Right cardiac atrium (tissue), 5 donors: ENCODE results near the gene COL3A1. TPM values are rescaled to one million over a fixed set of nuclear protein-coding genes. Genes with fewer than 3 reads are reported as not detected.
A peak's percentile ranks its signal among the peaks of the same experiment; 100 is the strongest.

ENCODE experiments used
- ATAC-seq, 2 donors: fragments of 200-7000 bp; cut with Tn5 transposase; one replicate each; pipeline versions ENCODE4 v1.8.0 to v1.9.1; 2020; ENCODE audit warnings: moderate library complexity in 2 of 2, mild to moderate bottlenecking in 1 of 2
- DNase-seq, 3 donors: peaks; one replicate each; pipeline ENCODE4 v3.0.0-alpha.2; 2020
- H3K27ac ChIP-seq: one replicate; pipeline ENCODE4 v1.5.1; 2013; ENCODE audit warnings: mild to moderate bottlenecking, low read length, control low read depth, moderate library complexity
- H3K27me3 ChIP-seq: one replicate; pipeline ENCODE4 v1.6.1; 2013; ENCODE audit not compliant: control insufficient read depth, insufficient read depth
- H3K4me1 ChIP-seq: one replicate; pipeline ENCODE4 v1.6.1; 2013; ENCODE audit warnings: low read length; ENCODE audit not compliant: control insufficient read depth, insufficient read depth
- H3K4me3 ChIP-seq: one replicate; pipeline ENCODE4 v1.5.1; 2013; ENCODE audit warnings: low read length, control low read depth
- H3K9me3 ChIP-seq: one replicate; pipeline ENCODE4 v1.6.1; 2013; ENCODE audit warnings: low read length; ENCODE audit not compliant: control insufficient read depth
- WGBS: extraction: QIAGEN DNeasy Blood & Tissue Kit; methylation state at CpG from one replicate; pipeline ENCODE4 v1.1.7; 2013; 5-methylcytosine and 5-hydroxymethylcytosine counted together
- intact Hi-C, 4 donors: fragments of 100-400 bp; cut with DNase I; formaldehyde crosslinking; loops; one replicate each; pipeline versions ENCODE4 v1.11.0 to v1.14.0; 2022 to 2023
- polyA plus RNA-seq: library from polyadenylated mRNA; stranded (reverse); fragments of 200-250 nt; gene quantifications from one replicate; pipeline ENCODE4 v1.2.3, GENCODE V29; 2013
- total RNA-seq, 4 donors: library from RNA; stranded (reverse); fragmentation: NEBNext Ultra II Directional; extraction: Animal tissue kit (Norgen Biotek cat#: 25700); gene quantifications; one replicate each; pipeline ENCODE4 v1.2.1, GENCODE V29; 2021
- donor health status: healthy with polysubstance abuse.
- donor health status: DM: no; HTN: yes; CAD: no.
- donor health status: DM: no; HTN: no; CAD: no.
- donor health status: DM: no; HTN: yes; CAD: no; lungs with severe emphysema.
- donor health status: DM: yes; HTN: yes; CAD: no.

COL3A1 gene
- total and polyA plus RNA-seq, 5 donors = 48.2 to 343 (median 112) TPM

DNA sequence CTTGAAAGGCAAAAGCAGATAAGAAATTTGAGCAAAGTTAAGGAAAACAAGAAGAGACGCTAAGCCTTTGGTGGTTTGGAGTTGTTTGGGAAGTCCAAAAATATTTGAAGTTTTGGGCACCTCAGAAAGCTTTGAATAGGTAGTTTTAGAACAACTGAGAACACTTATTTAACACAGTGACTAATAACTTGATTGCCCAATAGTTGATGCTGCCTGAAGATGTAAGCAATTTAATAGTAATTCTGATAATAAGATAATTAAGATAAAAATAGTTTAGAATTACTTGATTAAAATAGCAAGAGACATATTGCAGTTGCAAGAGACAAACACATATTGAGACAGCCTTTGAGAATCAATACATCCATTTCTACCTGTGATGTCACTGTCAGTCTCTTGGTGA is 16.5 kb upstream of the COL3A1 start:
- no peak overlapping the region for H3K27ac ChIP-seq
- no peaks in the 10 kb centered on the region for H3K4me1 ChIP-seq
- H3K9me3 ChIP-seq = no peaks in the 10 kb centered on the region
- intact Hi-C loops = no loop called here
- H3K4me3 ChIP-seq = no peak overlapping the region
- ATAC-seq (no peak), DNase-seq (no peak)
- WGBS = 68% methylated on average over 1 of the region's 1 CpG
- H3K27me3 ChIP-seq = no peaks in the 10 kb centered on the region

DNA sequence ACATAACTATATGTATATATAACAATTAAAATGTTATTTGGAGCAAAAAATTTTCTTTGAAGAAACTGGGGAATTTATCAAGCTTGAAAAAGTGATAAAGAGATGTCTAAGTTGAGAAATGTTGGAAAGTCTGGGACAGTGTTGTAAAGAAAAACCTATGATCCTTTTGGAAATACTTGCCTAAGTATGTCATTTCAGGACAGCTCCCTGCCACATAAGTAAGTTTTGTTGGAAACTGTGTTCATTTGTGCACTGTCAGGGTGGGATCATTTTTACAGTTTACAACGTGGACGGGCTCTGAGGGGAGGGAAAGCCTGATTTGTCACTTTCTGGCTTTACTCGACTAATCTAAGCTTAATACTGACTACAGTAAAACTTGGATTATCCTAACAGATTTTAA is 10.4 kb upstream of the COL3A1 start:
- DNase-seq (no peak), ATAC-seq (no peak)
- Histone ChIP-seq H3K9me3 (no peaks in the 10 kb centered on the region), H3K4me3 (no peak overlapping the region), H3K4me1 (no peaks in the 10 kb centered on the region), H3K27ac (no peak overlapping the region), H3K27me3 (no peaks in the 10 kb centered on the region)
- intact Hi-C loops = loop anchor here in 1 of 4 donors (10.0 kb wide), 1 partner anchor 69 kb away; no protein-coding TSS in a partner anchor
- 59% methylated on average over 3 of the region's 3 CpGs for WGBS

DNA sequence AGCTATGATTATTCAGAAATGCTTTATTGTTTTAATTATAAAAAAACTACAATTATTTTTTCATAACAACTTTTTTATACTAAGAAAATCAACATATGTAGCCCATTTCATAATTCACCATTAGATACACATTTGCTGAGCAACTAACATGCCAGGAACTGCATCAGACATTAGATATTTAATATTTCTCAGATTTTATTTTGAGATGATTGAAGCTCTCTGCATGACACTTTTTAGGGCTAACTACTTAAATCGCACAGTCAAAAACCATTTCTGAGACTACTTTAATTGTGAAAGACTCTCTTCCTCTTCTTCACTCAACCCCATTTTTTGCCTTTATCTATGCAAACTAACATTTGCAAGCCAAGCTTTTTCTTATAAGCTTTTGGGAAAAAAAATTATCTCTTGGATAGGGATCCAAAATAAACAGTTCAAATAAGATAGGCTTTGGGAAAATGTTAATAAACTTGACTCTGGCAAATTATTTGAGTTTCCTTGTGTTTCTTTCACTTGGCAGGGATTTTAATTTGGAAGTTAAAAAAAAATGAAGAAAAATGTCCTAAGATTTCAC is 9.1 kb upstream of the COL3A1 start:
- Histone ChIP-seq H3K27ac (no peak overlapping the region), H3K27me3 (no peaks in the 10 kb centered on the region), H3K4me3 (no peak overlapping the region), H3K9me3 (no peaks in the 10 kb centered on the region), H3K4me1 (no peaks in the 10 kb centered on the region)
- intact Hi-C loops = loop anchor here in 1 of 4 donors (10.0 kb wide), 1 partner anchor 70 kb away; no protein-coding TSS in a partner anchor
- 42% methylated on average over 1 of the region's 1 CpG for WGBS
- ATAC-seq = peak; percentile 76 to 78
- no peak for DNase-seq

DNA sequence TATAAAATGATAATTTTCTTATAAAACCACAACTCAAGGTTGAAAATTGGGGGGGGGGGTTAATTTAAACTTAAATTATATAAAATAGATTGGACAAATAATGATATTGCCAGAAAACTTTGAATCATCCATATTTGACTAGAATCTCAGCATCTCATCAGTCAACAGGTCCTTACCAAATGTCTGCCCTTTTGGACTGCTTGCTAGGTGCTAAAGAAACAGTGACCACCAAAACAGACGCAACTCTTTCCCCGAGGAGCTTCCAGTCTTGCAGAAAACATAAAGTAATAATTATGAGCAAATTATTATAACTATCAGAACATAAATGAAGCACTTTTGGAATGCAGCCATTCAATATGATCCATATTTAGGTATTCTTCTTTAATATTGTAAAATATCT is 8.6 kb upstream of the COL3A1 start:
- no peaks in the 10 kb centered on the region for H3K4me1 ChIP-seq
- intact Hi-C loops = loop anchor here in 1 of 4 donors (10.0 kb wide), 1 partner anchor 71 kb away; no protein-coding TSS in a partner anchor
- ATAC-seq = peak; percentile 54 to 66
- WGBS = 64% methylated on average over 2 of the region's 2 CpGs
- H3K9me3 ChIP-seq = no peaks in the 10 kb centered on the region
- DNase-seq = no peak
- no peak overlapping the region for H3K4me3 ChIP-seq
- no peaks in the 10 kb centered on the region for H3K27me3 ChIP-seq
- H3K27ac ChIP-seq = peak overlapping the region; percentile 52

DNA sequence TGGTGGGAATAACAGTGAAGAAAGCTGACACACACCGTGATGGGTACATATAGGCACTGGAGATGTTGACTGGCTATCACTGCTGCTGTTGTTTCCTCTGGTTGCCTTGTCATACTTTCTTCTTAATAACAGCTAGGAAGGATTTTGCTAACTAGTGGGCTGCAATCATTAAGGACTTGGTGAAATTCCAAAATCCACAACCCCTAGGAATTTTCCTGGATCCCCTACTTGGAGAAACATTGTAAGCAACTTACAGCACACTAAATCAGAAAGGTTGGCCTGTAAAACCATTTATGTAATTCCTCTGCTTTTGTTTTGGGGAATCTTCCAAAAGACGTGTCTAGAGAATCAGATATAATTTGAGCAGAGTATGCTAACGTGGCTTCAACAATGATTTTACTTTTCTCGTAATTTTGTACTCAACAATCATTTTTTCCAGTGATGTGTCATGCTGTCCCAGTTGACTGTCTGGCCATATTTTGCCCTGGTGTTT is 8.0 kb upstream of the COL3A1 start:
- Histone ChIP-seq H3K4me1 (no peaks in the 10 kb centered on the region), H3K4me3 (no peak overlapping the region), H3K27me3 (no peaks in the 10 kb centered on the region), H3K27ac (peak overlapping the region; percentile 81), H3K9me3 (no peaks in the 10 kb centered on the region)
- WGBS = 45% methylated on average over 4 of the region's 4 CpGs
- ATAC-seq = peak; percentile 80 to 82
- intact Hi-C loops = loop anchor here in 1 of 4 donors (10.0 kb wide), 1 partner anchor 71 kb away; no protein-coding TSS in a partner anchor
- DNase-seq = no peak

DNA sequence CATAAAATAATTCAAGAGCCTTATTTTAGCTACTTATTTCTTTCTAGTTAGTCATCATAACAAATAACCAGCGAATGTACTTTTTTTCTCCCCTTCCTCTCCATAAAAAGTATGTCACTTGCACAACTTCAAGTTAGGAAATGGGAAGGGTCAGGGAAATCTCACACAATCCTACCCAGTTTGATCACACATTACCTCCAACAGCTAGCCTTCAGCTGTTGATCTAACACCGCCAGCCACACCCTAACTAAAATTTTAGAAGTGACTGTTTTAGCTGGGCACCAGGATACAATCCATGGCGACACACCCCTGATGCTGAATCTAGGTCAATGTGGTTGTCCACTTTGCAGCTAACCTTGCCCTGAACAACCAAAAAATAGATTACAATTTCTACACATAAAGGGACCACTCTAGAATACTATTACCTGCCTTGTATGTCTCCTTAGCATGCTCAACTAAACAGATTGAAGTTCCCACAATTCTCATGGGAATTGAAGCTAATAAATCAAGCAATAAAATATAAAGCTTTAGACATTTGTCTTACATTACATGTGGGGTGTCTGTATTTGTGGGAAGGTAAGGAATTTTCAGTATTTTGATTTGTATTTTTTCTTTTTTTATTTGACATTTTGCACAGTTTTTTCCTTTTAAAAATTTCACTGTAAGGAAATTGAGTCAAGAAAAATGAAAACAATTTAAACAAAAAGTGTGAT is 7.3 kb upstream of the COL3A1 start:
- intact Hi-C loops = loop anchor here in 1 of 4 donors (10.0 kb wide), 1 partner anchor 72 kb away; no protein-coding TSS in a partner anchor
- no peak for DNase-seq
- WGBS = 77% methylated on average over 3 of the region's 3 CpGs
- Histone ChIP-seq H3K9me3 (no peaks in the 10 kb centered on the region), H3K27ac (peak overlapping the region; percentile 29), H3K4me3 (no peak overlapping the region), H3K27me3 (no peaks in the 10 kb centered on the region), H3K4me1 (no peaks in the 10 kb centered on the region)
- ATAC-seq = peak in 1 of 2 donors; percentile 69

DNA sequence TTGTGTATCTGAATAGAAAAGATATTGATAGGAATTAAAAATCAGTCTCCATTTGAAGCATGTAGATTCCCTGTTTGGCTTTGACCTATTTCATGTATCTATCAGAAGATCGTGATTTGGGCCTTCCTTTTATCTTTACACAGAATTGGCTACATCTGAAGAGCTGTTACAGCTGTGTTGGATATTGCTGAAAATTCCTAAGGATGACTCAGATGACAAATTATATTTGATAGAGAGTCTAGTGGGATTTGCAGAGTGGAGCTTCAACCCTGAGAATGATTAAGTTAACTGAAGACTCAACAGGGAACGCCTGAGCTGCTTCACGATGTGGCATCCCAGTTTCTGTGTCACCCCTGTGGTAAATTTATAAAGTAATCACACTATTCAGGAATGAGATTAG is 4.9 kb upstream of the COL3A1 start:
- Histone ChIP-seq H3K4me3 (no peak overlapping the region), H3K27ac (no peak overlapping the region), H3K4me1 (no peaks in the 10 kb centered on the region), H3K27me3 (no peaks in the 10 kb centered on the region), H3K9me3 (no peaks in the 10 kb centered on the region)
- WGBS = 62% methylated on average over 3 of the region's 3 CpGs
- no peak for DNase-seq
- ATAC-seq = no peak
- intact Hi-C loops = loop anchor here in 1 of 4 donors (10.0 kb wide), 1 partner anchor 74 kb away; no protein-coding TSS in a partner anchor

DNA sequence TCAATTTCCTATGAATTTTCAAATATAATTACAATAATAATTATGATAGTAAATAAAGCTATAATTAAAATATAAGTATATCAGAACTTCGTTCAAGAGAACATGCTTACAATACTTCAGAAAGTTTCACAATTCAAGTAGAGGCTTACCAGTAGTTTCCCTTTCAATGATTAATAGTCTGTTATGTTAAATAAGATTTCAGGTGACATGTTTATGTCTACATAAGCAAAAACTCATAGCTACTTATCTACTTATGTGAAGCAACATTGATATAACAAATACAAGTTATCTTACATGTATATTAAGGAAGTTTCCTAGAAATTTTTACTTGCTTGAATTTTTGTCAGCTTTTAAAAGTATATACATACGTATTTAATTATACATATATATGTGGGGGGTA is 4.5 kb upstream of the COL3A1 start:
- no peak overlapping the region for H3K27ac ChIP-seq
- ATAC-seq = no peak
- no peak overlapping the region for H3K4me3 ChIP-seq
- intact Hi-C loops = loop anchor here in 3 of 4 donors (5.0 to 10.0 kb wide), 4 partner anchors 75 to 445 kb away; no protein-coding TSS in a partner anchor
- WGBS = 71% methylated on average over 2 of the region's 2 CpGs
- no peaks in the 10 kb centered on the region for H3K27me3 ChIP-seq
- no peak for DNase-seq
- H3K4me1 ChIP-seq = no peaks in the 10 kb centered on the region
- no peaks in the 10 kb centered on the region for H3K9me3 ChIP-seq

DNA sequence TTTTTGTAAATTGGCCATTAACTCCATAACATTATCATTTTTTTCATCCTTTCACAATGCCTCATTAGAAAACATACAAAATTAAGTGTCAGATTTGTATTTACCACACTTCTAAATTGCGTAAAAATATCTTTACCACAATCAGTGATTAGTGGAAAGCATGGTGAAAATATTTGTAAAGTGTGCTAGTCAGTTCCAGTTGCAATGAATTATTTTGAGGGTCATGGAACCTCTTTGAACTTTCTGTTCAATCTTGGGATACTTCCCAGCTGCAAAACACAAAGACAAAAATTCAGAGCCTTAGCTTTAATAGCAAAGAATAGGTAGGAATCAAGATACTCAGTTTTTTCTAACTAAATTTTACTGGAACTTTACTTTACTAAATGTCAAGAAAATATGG is 4.0 kb upstream of the COL3A1 start:
- no peaks in the 10 kb centered on the region for H3K4me1 ChIP-seq
- H3K4me3 ChIP-seq = no peak overlapping the region
- 69% methylated on average over 1 of the region's 1 CpG for WGBS
- no peaks in the 10 kb centered on the region for H3K27me3 ChIP-seq
- ATAC-seq (no peak), DNase-seq (no peak)
- intact Hi-C loops = loop anchor here in 3 of 4 donors (5.0 to 10.0 kb wide), 3 partner anchors 183 to 445 kb away; no protein-coding TSS in a partner anchor
- H3K9me3 ChIP-seq = no peaks in the 10 kb centered on the region
- no peak overlapping the region for H3K27ac ChIP-seq

DNA sequence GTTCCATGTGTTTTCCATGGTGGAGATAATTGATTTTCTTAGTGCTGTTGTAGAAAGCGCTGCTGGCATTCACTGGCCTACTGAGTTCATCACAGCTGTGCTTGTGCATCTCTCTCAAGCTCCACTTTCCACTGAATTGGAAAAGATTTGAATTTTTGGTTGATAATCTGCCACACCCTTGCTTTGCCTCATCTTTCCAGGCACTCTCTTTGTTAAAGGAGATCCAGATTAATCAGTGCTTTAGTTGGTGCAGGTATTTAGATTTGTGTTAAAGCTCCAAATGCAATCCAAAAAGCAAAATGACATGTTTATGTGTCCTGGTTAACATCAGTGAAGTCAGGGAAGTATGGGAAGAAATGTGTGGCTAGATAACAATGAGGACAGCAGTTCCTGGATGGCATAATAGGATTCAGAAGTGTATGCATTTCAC is 2.7 kb upstream of the COL3A1 start:
- H3K9me3 ChIP-seq = no peaks in the 10 kb centered on the region
- H3K27me3 ChIP-seq = no peaks in the 10 kb centered on the region
- no peaks in the 10 kb centered on the region for H3K4me1 ChIP-seq
- no peak overlapping the region for H3K4me3 ChIP-seq
- 73% methylated on average over 1 of the region's 1 CpG for WGBS
- H3K27ac ChIP-seq = no peak overlapping the region
- ATAC-seq (no peak), DNase-seq (peak in 1 of 3 donors; percentile 57)
- intact Hi-C loops = loop anchor here in 3 of 4 donors (5.0 to 10.0 kb wide), 3 partner anchors 184 to 447 kb away; no protein-coding TSS in a partner anchor

DNA sequence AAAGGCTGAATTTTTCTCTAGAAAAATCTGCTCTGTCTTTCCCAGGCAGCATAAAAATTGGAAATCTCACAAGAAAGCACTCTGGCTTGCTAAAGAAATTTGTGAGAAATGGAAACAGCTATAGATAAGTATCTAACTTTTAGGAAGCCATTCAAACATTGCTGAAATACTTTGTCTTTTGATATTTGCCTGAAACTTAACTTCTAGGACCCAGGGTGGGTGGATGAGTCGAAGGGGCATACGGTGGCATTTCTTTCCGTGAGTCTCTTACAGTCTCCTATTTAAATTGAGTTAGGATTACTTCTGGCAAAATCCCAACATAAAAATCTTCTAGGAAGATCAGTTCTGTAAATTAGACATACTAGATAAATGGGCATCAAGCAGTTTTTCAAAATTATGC is 532 bp upstream of the COL3A1 start:
- intact Hi-C loops = loop anchor here in 3 of 4 donors (5.0 to 10.0 kb wide), 3 partner anchors 186 to 449 kb away; no protein-coding TSS in a partner anchor

More for the DNA sequence above, 532 bp upstream of the COL3A1 start:
- peak overlapping the region; percentile 98 for H3K4me3 ChIP-seq
- ATAC-seq = no peak
- no peaks in the 10 kb centered on the region for H3K4me1 ChIP-seq
- H3K27ac ChIP-seq = peak overlapping the region; percentile 58
- 41% methylated on average over 3 of the region's 3 CpGs for WGBS
- H3K27me3 ChIP-seq = no peaks in the 10 kb centered on the region
- DNase-seq = no peak
- no peaks in the 10 kb centered on the region for H3K9me3 ChIP-seq
